HepG2 (cell line): ENCODE measurements around the gene SRSF3. TPM values are rescaled to one million over a fixed set of nuclear protein-coding genes. Genes with fewer than 3 reads are reported as not detected.

Experiments used
- FOXA3 ChIP-seq: IDR thresholded peaks from 2 replicates; pipeline ENCODE4 v1.6.1; 2016; ENCODE audit warnings: missing genetic modification reagents, missing compliant biosample characterization
- GABPA ChIP-seq, 2 experiments: IDR thresholded peaks; 2 replicates each; pipeline ENCODE4 v1.6.1; 2011 to 2016; ENCODE audit warnings: low read depth in 2 of 2, low read length in 1 of 2, missing biosample characterization in 1 of 2, missing genetic modification characterization in 1 of 2
- GMEB1 ChIP-seq: sonication (generic); formaldehyde crosslinking; IDR thresholded peaks from 2 replicates; pipeline ENCODE4 v1.5.1; 2020; ENCODE audit warnings: missing genetic modification reagents, mild to moderate bottlenecking, borderline replicate concordance
- HDAC6 ChIP-seq: fragments of 200-600 bp; sonication (generic); IDR thresholded peaks from 2 replicates; pipeline ENCODE4 v1.7.0; 2017; ENCODE audit warnings: mild to moderate bottlenecking, antibody characterized with exemption, low read length, low read depth
- HMGXB4 ChIP-seq, 2 experiments: sonication (generic) in 1 of 2; formaldehyde crosslinking in 1 of 2; IDR thresholded peaks; 2 replicates each; pipeline versions ENCODE4 v1.4.0 to v1.6.1; 2018 to 2020; ENCODE audit warnings: missing genetic modification reagents in 2 of 2, borderline replicate concordance in 1 of 2, low read depth in 1 of 2, mild to moderate bottlenecking in 1 of 2, missing biosample characterization in 1 of 2
- HNF1B ChIP-seq: sonication (generic); formaldehyde crosslinking; IDR thresholded peaks from 2 replicates; pipeline ENCODE4 v1.5.1; 2020; ENCODE audit warnings: mild to moderate bottlenecking, moderate library complexity, missing genetic modification reagents
- MIER2 ChIP-seq: IDR thresholded peaks from 2 replicates; pipeline ENCODE4 v1.6.1; 2016; ENCODE audit warnings: missing biosample characterization, missing genetic modification reagents
- RCOR2 ChIP-seq: IDR thresholded peaks from 2 replicates; pipeline ENCODE4 v1.6.1; 2016; ENCODE audit warnings: missing biosample characterization, missing genetic modification reagents
- RXRA ChIP-seq: sonication (generic); formaldehyde crosslinking; IDR thresholded peaks from 2 replicates; pipeline ENCODE4 v1.5.1; 2020; ENCODE audit warnings: missing genetic modification reagents
- SNAI1 ChIP-seq: sonication (generic); formaldehyde crosslinking; IDR thresholded peaks from 2 replicates; pipeline ENCODE4 v1.5.0; 2020; ENCODE audit warnings: mild to moderate bottlenecking, missing genetic modification reagents, borderline replicate concordance
- TGIF2 ChIP-seq: IDR thresholded peaks from 2 replicates; pipeline ENCODE4 v1.6.1; 2016; ENCODE audit warnings: control low read depth, missing compliant biosample characterization
- ZFP62 ChIP-seq: sonication (generic); formaldehyde crosslinking; IDR thresholded peaks from 2 replicates; pipeline ENCODE4 v1.4.0; 2020; ENCODE audit warnings: missing genetic modification reagents
- ZNF12 ChIP-seq: sonication (generic); formaldehyde crosslinking; IDR thresholded peaks from 2 replicates; pipeline ENCODE4 v1.5.0; 2020; ENCODE audit warnings: missing genetic modification reagents
- ZNF24 ChIP-seq: fragments of 450-650 bp; IDR thresholded peaks from 2 replicates; pipeline ENCODE4 v1.6.1; 2017; ENCODE audit warnings: antibody characterized with exemption, mild to moderate bottlenecking
- ZNF30 ChIP-seq: sonication (generic); formaldehyde crosslinking; IDR thresholded peaks from 2 replicates; pipeline ENCODE4 v1.5.0; 2020; ENCODE audit warnings: mild to moderate bottlenecking, missing genetic modification reagents
- ZNF367 ChIP-seq: sonication (generic); formaldehyde crosslinking; IDR thresholded peaks from 2 replicates; pipeline ENCODE4 v1.4.0; 2020; ENCODE audit warnings: missing genetic modification reagents, borderline replicate concordance
- ZNF576 ChIP-seq: sonication (generic); formaldehyde crosslinking; IDR thresholded peaks from 2 replicates; pipeline ENCODE4 v1.4.0; 2020; ENCODE audit warnings: mild to moderate bottlenecking, missing genetic modification reagents
- ZNF652 ChIP-seq: IDR thresholded peaks from 2 replicates; pipeline ENCODE4 v1.6.1; 2016; ENCODE audit warnings: low read depth, borderline replicate concordance
- ZNF781 ChIP-seq: sonication (generic); formaldehyde crosslinking; IDR thresholded peaks from 2 replicates; pipeline ENCODE4 v1.5.1; 2020; ENCODE audit warnings: borderline replicate concordance, mild to moderate bottlenecking, missing genetic modification reagents; ENCODE audit errors: not compliant biosample characterization
- polyA plus RNA-seq, 8 experiments: library from polyadenylated mRNA; depleted of rRNA in 3 of 8; stranded (reverse) in 7 of 8; unstranded in 1 of 8; fragments of >200 nt; fragmentation: Illumina TruSeq in 4 of 8; extraction: Trizol in 4 of 8; gene quantifications; 2 replicates each; pipeline versions ENCODE4 v1.2.1 to v1.2.3, GENCODE V29; 2011 to 2016; ENCODE audit warnings: low read depth in 4 of 8, missing spikeins in 1 of 8, mixed read lengths in 1 of 8; ENCODE audit not compliant: insufficient read depth in 1 of 8
- total RNA-seq, 5 experiments: library from RNA; depleted of rRNA; stranded (reverse); fragments of >200 nt; fragmentation: Illumina TruSeq; extraction: Trizol; gene quantifications; 2 replicates each; pipeline ENCODE4 v1.2.3, GENCODE V29; 2016; ENCODE audit warnings: low read depth in 1 of 5
- TF ChIP-seq, protein P1 (sequence below): sonication (generic); formaldehyde crosslinking; IDR thresholded peaks from 2 replicates; pipeline ENCODE4 v1.9.0; 2022; ENCODE audit warnings: low read depth, missing genetic modification reagents
- TF ChIP-seq, protein P2 (sequence below): IDR thresholded peaks from 2 replicates; pipeline ENCODE4 v1.6.1; 2016; ENCODE audit warnings: mild to moderate bottlenecking, missing biosample characterization, missing genetic modification reagents

SRSF3 gene
- total and polyA plus RNA-seq, 2 of the 13 experiments (the other 11 are each of a cell fraction or from before 2014, with no cell fraction given), result 206 to 684 TPM

DNA sequence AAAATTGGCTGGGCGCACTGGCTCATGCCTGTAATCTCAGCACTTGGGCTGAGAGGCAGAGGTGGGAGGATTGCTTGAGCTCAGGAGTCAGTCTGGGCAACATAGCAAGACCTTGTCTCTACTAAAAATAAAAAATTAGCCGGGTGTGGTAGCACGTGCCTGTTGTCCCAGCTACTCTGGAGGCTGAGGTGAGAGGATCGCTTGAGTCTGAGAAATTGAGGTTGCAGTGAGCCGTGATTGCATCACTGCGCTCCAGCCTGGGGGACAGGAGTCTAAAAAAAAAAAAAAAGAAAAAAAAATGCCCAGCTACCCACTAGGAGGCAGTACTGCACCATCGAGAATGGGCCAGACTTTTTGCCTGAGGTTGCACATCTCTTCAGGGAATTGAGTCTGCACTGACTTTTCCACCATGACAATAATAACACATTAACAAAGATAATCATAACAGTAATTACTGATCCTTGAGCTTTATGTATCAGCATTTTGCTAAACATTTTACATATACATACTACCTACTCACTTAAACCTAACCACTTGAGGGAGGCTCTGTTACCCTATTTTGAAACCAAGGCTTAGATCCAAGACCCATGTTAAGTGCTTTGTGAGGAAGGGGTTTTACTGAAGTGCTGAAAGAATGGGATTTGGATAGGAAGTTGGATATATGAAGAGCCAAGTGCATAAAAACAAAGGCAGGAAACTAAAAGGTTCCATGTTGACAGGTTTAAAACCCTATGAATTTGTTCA, 21.0 kb downstream of the SRSF3 start (continued):
- peak in 1 of 2 experiments; percentile 50; a peak in 1 of 4 replicates for TF ChIP-seq HMGXB4 (CRISPR knock-in tag; IDR thresholded peaks at IDR 0.05; ENCODE audit: borderline replicate concordance in 1 of 2, low read depth in 1 of 2)
- TF ChIP-seq RCOR2, result no peak
- TF ChIP-seq, protein P1, sequence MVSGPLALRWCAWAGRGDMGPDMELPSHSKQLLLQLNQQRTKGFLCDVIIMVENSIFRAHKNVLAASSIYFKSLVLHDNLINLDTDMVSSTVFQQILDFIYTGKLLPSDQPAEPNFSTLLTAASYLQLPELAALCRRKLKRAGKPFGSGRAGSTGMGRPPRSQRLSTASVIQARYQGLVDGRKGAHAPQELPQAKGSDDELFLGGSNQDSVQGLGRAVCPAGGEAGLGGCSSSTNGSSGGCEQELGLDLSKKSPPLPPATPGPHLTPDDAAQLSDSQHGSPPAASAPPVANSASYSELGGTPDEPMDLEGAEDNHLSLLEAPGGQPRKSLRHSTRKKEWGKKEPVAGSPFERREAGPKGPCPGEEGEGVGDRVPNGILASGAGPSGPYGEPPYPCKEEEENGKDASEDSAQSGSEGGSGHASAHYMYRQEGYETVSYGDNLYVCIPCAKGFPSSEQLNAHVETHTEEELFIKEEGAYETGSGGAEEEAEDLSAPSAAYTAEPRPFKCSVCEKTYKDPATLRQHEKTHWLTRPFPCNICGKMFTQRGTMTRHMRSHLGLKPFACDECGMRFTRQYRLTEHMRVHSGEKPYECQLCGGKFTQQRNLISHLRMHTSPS, result no peak
- 0 out of 2 replicates have a peak, but pooled peaks have one; percentile 16 for TF ChIP-seq FOXA3 (CRISPR knock-in tag)
- TF ChIP-seq ZNF576 (CRISPR knock-in tag), result no peak
- TF ChIP-seq GMEB1 (CRISPR knock-in tag), result 0 out of 2 replicates have a peak, but pooled peaks have one; percentile 27
- 0 out of 2 replicates have a peak, but pooled peaks have one; percentile 27 for TF ChIP-seq HNF1B (CRISPR knock-in tag)
- no peak for TF ChIP-seq GABPA (IDR thresholded peaks at IDR 0.05; ENCODE audit: low read depth, low read length)
- no peak for TF ChIP-seq GABPA (CRISPR knock-in tag; IDR thresholded peaks at IDR 0.05; ENCODE audit: low read depth)
- no peak for TF ChIP-seq SNAI1
- TF ChIP-seq ZNF367 (CRISPR knock-in tag), result no peak
- TF ChIP-seq ZNF12 (CRISPR knock-in tag), result no peak
- TF ChIP-seq ZFP62 (CRISPR knock-in tag), result no peak
- TF ChIP-seq RXRA (CRISPR knock-in tag), result no peak
- TF ChIP-seq ZNF781 (CRISPR knock-in tag), result no peak
- TF ChIP-seq, protein P2, sequence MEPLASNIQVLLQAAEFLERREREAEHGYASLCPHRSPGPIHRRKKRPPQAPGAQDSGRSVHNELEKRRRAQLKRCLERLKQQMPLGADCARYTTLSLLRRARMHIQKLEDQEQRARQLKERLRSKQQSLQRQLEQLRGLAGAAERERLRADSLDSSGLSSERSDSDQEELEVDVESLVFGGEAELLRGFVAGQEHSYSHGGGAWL, result no peak
- TF ChIP-seq TGIF2 (CRISPR knock-in tag), result 0 out of 2 replicates have a peak, but pooled peaks have one; percentile 39
- TF ChIP-seq ZNF652 (CRISPR knock-in tag), result no peak
- no peak for TF ChIP-seq ZNF30 (CRISPR knock-in tag)
- no peak for TF ChIP-seq HDAC6
- TF ChIP-seq ZNF24, result 0 out of 2 replicates have a peak, but pooled peaks have one; percentile 19
- no peak for TF ChIP-seq MIER2 (CRISPR knock-in tag)
